Activated naive CD8-positive, alpha-beta T cell treated with anti-CD3 and anti-CD28 coated beads, Interleukin-2, amount 50 U/mL, for 16 hours (primary cell): ENCODE measurements around the gene PIK3R6.
"Not testable (repeated sequence)": the region's sequence is repeated elsewhere in the genome, so short reads cannot be mapped to it uniquely, and the experiment has no call there.

ENCODE experiments used
- DNase-seq: peaks from one replicate; pipeline ENCODE4 v3.0.0-alpha.2; 2020; ENCODE audit warnings: low read depth, low spot score

PIK3R6 gene

DNA sequence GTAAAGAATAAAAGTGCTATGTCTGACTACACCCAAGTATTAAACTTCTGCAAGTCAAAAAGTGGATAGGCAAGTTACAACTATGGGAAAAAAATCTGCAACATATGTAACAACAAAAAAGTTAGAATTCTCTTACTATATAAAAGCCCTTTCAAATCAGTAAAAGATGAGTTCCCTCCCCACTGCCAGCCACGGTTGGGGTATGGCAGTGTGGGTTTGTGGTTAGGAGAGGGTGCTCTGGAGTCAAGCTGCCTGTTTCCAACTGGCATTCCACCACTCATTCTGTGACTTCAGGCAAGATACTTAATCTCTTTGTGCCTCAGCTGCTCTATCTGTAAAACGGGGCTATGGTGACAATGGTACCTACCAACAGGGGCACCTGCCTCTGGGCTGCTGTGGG lies 41.7 kb downstream of the PIK3R6 start:
- no peak for DNase-seq

DNA sequence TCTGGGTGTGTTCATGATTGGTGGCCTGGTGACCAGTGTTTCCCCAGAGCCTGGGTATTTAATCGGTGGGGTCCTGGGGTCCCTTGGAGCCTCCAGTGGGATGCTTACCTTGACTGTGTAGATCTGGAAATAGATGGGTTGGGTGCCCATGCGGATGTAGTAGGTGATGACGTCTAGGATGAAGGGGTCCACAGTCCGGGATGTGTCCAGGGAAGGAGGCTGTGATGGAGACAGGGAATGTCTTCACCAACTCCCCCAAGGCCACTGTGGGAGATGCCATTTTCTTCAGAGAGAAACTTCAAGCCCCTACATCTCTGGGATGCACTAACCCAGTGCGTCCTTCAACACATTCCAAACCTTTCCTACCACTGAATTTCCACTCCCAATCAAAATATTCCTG lies 44.2 kb downstream of the PIK3R6 start:
- DNase-seq = no peak

DNA sequence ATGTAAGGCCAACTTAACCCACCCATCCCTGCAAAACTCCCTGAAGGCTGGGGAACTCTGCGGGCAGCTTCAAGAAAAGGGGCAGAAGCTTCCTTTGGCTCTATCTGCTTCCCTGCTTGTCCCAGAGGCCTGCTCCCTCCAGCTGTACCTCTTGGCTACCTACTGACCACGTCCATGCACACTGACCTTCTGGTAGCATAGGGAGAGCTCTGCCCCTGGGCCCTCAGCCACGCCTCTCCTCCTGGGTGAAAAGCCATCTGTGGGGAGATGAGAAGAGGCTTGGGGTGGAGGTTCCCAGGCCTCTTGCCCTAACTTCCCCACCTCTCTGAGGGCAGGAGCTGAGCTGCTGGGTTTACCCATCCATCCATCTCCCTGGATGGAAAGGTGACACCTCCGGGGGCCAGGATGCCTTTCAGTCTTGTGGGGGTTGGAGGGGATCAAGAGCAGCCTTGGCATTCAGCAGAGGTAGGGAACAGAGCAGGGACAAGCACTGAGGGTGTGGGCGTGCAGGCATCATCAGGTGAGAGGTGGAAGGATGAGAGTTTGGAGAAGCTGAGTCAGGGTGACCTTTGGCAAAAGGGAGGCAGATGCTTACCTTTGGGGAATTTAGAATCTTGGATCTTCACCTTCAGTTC lies 45.0 kb downstream of the PIK3R6 start:
- no peak for DNase-seq

DNA sequence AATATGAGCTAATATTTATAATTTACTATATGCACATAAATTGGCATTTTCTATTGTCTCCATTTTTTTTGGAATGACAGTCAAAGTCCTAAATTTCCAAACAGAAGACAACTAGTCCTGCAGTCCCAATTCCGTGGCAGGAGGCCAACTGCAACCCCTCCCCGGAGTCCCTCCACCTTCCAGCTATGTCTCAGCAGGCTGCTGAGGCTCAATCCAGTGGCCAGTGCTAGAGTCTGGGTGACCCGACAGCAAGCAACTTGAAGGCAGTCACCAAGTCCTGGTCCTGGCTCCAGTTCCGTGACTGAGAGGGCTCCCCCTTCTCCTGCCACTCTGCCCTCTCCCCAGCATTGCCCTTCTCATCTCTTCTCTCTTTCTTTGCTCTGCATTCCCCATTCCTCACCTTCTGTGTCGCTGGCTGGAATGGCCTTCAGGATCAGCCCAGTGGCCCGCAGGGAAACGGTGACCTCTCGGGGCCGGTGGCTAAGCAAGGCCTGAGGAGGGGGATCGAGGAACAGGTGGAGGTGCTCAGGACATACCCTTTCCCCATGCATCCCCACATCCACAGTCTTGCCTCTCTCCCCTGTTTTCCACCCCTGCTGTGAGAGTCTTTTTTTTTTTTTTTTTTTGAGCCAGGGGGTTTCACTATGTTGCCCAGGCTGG lies 45.9 kb downstream of the PIK3R6 start:
- DNase-seq = no peak

DNA sequence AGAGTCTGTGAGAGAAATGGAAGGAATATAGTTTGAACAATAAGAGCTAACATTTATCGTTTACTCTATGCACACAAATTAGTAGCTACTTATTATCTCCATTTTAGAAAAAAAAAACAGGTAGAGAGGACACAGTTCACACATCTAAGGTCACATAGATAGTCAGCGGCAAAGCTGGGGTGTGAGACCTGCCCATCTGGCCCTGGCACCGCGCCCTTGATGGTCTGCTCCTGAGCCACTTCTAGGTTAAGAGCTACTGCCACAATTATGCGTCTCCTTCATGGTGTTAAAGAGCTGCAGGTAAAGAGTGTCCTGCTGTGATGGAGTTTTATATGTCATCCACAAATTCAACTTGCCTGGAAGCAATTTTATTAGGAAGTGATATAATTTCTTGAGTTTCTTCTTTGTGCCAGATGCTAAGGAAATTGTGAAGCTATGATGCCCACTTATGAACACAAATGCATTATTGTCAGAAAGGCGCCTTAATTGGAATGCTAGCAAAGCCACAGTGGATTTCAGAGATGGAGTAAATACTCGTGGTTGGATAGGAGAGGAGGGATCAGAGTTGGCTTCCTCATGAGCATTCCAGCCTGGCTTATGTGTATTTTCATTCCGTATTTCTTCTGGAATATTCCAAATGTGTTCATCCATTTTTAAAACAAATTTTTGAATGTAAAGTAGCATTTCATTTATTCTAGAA lies 47.0 kb downstream of the PIK3R6 start:
- no peak for DNase-seq

DNA sequence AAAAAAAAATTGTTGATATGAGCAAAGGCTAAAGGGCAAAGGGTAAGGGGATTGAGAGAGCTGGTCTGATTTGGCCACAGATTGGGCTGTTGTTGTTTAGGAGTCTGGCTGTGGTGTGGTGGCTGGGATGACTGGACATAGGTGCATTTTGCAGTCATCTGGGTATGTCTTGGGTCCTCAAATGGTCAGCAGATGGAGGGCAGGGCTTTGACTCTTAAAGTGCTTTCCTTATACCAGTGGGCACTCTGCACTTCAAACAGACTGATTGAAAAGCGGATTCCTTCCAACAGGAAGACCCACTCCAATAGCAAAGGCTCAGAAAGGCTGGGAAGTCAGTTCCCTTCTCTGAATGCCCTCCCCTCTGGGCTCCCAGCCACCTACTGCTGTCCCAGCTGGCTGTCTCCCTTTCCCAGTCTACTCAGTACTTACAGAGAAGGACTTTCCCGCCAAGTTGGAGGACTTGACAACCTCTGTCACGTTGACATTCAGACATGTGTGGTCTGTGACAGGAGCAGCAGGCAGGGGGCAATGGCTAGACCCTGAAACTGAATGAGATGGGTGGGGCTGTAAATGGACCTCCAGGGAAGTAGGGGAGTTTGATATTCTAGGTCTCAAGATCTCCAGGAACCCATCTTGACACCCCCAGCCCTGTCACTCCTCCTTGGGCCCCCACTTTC lies 48.7 kb downstream of the PIK3R6 start:
- DNase-seq = no peak

DNA sequence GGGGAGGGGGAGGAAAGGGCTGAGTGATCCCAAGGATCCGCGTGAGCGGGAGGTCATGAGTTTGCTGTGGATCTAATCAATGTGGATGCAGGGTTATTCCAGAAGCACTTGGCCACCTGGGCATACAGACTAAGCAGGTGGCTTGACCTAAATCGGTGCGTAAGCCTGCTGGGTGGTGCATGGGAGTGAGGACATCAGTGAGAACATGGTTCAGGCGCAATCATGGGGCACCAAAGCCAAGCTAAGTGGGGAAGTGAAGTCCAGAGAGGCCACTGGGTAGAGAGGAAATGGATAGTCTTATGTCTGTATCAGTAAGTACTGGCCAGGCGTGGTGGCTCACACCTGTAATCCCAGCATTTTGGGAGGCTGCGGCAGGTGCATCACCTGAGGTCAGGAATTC lies 49.4 kb downstream of the PIK3R6 start:
- no peak for DNase-seq

DNA sequence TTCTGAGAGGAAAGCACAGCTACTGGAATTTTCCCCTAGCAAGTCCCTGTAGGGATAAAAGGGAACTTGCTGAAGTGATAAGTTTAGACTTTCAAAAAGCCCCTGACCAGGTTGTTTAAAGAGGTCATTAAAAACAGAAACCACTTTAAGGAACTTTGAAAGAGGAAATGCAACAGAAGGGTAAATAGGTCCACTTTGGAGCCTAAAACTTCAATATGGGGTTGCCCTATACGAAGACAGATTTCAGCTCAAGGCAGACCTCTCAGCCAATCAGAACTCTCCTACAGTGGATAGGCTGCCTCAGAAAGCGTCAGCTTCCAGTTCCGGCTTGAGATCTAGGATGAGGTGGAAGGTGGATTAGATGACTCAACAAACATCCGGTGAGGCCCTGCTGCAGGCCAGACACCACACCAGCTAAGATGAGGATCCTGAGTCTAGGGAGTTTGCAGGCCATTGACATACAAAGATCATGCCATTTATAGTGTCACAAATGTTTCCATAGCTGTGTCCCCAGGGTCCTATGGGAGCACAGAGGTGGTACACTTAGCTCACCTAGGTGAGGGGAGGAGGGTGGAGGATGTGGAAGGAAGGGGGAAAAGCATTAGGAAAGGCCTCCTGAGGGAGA lies 60.4 kb downstream of the PIK3R6 start:
- DNase-seq = no peak

DNA sequence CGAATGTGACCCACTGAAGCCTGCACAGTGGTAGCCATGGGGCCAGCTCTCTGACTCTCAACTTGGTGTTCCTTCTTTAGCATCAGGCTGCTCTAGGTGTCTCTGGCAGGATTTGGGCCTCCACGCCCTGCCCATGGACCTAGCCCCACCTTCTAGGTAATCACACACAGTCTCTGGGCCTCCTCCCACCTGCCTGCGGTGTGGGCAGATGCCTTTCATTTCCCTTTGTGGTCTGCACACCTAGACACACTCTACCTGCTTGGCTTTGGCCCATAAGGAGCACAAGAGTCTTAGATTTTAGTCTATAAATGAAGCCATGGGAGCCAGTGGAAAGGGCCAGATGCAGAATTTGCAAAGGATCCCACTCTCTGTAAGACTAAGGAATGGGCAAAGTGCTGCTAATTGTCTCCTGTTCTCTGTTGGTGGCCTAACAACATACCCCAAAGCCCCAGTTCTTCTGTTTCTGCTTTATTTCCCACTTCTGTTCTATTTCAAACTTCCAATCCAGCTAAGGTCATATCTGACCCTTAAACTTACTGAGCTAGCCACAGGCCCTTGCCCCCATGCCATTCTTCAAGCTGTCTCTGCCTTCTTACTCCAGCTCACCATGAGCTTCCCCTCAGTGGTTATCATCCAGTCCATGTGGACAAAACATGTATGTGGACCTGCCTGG lies 61.1 kb downstream of the PIK3R6 start:
- DNase-seq = no peak

DNA sequence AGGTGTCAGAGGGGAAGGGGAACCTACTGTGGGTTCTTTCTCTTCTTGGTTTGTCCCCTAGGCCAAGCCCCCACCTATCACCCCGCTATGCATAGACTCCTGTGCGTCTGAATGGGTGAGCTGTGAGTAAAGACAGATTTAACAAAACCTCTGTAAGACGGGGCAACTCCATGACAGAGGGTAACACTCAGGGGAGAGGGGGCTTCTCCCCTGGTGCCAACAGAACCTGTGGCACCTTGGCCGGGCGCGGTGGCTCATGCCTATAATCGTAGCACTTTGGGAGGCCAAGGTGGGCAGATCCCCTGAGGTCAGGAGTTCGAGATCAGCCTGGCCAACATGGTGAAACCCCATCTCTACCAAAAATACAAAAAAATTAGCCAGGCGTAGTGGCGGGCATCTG lies 62.1 kb downstream of the PIK3R6 start:
- DNase-seq = not testable (repeated sequence)

DNA sequence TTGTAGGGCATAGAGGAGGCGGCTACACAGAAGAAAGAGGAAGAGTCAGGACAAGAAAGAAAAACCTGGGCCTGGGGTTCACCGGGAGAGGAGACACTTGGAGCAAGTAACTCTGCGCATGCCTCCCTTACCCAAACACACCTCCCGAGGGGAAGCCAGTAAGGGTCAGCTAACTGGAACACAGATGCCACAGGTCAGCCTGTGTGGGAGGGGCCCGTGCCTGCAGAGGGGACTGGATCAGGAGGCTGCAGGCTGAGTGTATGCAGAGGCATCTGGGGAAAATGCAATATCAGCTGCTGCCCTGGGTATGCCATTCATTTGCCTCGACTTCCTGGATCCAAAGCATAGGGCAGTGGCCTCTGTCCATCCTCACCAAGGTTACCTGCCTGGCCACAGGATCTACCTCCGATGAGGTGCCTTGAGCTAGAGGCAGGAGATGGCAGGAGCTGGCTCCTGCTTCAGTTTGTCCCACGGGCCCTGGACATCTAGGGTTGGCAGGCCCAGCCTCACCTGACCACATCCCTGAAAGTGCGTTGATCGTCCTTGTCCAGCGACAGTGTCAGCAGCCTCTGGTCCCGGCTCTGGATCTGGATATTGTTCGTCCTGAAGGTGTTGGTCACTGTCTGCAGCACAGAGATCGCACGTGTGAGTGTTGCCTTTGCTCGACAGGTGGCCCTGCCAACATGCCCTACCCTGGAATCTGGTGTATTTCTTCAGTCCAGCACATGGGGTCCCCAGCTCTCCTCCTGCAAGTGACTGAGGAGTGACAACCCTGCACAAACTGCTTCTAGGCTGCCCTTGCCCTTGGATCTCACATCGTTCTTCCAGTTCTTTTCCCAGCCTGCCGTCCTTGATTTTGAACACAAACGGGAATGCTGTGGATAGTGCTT lies 63.7 kb downstream of the PIK3R6 start:
- no peak for DNase-seq

DNA sequence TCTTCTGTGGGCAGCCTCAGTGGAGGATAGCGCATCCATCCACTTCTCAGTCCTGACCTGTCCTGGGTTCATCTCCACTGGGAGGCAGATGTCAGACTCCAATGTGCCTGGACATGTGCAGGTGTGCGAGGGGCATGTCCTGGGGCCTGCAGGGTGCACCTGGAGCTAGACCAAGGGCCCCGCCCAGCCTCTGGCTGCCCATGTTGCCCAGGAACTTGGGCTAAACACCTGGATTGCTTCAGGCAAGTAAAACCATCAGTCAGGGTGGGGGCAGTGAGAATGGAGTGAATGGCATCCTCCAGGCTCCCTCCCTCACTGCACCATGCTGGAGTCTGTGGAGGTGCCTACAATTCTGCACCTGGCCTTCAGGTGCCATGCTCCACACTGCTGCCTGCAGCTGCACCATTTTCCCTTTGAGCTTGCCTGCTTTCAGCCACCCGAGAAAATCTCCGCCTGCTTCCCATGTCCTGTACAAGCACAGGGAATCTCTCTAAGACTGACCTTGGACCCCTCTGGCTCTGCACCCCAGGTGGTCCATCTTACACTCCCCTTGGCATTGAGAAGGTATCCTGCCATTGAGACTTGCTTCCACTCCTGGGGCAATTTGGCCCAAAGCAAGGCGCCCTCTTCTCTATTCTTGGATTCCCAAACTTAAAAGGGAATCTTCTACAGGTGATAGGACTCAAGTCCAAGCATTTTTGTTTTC lies 66.2 kb downstream of the PIK3R6 start:
- no peak for DNase-seq

DNA sequence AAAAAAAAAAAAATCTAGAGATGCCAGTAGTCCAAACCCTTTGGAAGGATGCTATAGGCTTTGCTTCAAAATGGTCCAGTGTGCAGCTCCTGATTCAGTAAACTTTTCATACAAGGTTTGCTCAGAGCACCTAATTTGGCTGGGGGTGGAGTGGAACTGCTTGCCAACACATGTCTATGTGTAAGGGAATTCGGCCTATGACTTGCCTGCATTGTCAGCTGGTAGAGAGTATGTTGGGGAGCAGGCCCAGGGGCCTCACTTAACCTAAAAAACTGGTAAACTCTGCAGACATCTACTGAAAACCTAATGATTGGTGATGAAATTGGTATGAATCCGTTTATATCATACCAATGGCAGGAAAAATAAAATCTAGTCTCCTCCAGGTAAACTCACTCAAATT lies 66.8 kb downstream of the PIK3R6 start:
- DNase-seq = no peak

DNA sequence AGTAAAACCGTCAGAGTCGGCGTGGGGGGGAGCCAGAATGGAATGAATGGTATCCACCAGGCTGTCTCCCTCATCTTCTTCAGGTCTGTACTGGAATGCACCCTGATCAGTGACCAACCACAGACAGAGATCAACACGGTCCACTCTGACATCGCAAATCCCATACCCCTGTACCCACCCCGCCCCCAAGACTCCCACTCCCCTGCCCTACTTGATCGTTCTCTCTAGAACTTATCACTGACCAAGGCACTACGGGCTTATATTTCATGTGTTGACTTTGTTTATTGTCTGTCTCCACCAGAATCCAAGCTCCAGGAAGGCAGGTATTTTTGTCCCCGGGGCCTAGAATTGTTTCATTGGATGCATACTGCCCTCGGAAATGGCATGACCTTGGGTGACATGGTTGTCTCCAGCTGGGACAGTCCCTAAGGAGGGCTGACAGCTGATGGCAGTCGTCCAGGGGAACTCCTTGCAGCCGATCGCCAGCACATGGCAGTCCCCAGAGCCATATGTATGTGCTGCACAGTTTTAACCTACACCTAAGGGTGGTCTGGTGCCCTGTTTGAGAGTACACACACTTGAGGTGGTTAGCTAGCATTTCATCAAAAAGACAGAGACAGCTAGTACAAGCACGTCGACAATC lies 67.8 kb downstream of the PIK3R6 start:
- no peak for DNase-seq

DNA sequence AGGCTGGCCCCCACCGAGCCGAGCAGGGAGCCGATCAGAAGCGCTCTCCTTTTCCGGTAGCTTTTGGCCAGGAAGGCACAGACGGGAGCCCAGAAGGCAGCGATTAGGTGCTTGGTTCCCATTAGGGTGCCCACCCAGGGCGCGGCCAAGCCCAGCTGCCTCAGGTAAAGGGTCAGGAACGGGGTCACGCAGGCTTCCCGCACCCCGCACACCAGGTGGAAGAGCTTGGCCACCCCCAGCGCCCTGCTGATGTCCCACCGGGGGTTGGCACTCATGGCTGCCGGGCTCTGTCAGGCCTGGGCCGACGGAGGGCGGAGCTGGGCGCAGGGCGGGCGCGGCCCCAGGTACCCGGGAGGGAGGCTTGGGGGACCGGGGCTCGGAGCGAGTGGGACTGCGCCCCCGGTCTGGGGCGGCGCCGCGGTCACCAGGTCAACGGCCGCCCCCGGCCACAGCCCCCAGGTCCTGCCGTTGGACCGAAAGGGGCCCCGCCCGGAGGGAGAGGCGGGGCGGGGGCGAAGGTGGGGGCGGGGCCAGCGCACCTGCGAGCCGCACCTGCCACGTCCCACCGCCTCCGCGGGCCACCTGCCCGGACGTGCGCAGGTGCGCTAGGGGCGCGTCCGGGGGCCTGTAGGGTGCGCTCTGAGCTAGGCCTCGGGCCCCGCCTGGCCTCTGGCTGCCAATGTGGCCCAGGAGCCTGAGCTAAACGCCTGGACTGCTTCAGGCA lies 68.5 kb downstream of the PIK3R6 start, which contains the start of gene MFSD6L:
TSS of gene MFSD6L (minus strand) at position 520 of the 724 bp plus-strand sequence. CDS start at position 275, 245 bp downstream.
- no peak for DNase-seq

DNA sequence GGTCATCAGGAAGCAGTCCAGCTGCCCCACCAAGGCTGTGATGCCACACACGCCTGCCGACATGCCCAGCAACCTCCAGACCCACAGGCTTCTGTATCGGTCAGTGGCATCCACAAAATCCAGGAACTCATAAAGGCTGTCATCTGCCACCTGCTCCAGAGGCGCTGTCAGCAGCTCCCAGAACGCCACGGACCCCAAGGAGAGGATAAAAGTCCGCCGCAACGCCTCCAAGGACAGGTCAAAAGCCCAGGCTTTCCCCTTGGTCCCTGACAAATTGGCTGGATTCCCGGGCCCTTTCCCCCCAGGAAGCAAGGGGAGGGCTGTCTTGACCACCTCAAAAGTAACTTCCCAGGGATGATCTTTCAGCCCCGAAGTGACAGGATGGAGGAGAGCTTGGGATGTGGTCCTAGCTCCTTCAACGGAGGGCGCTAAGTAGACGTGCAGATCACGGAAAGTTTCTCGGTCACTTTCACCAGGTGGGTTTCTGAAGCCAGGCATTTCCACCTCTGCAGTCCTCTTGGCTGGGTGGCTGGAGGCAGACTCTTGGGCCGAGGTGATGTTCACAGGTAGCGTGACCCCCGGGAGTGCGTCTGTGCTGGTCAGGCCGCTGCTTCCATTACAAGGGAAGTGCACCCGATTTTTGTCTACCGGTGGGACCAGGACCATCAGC lies 69.2 kb downstream of the PIK3R6 start:
- DNase-seq = no peak

DNA sequence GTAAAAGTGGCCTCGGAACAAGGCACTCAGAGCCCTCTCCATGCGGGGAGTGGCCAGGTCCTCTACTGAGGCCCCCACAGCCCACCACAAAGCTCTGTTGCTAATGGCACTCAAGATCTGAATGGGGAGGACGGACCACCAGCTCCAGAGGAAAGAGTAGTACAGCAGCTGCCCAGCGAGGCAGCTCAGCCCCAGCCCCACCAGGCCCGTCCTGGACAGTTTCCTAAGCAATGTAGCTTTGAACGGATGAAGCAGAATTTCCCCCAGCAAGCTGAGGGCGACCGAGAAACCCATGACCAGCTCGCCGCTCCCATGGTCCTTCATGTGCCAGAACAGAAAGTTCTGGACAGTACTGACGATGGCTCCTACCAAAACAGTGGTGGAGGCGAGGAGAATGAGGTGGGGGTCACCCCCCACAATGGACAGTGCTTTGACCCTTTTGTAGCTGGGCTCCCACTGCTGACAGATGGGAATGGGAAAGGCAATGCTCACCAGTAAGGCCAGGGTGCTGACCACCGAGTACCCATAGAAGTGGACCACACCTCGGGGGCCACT lies 69.8 kb downstream of the PIK3R6 start:
- DNase-seq = no peak

DNA sequence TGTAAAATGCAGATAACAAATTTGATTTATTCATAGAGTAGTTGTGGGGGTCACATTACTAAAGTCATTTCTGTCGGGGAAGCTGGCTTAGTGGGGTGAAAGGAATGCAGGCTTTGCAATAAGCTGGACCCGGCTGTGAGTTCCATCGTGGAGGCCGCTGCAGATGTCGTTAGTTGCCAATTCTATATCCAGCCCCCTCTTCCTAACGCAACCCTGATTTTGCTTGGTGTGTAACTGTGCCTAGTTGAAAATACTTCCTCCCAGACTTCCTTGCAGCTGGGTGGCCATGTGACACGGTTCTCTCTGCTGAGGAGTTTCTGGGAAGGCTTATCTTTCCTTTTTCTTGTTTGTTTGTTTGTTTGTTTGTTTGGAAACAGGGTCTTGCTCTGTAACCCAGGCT lies 72.8 kb downstream of the PIK3R6 start:
- no peak for DNase-seq
